OCI-LY1 (cell line): ENCODE results near the gene SMIM30.

Experiments used
- EZH2 ChIP-seq: fragments of 200-600 bp; sonication (generic), shearing (Covaris generic); IDR thresholded peaks from 2 replicates; pipeline ENCODE4 v1.8.0; 2017; ENCODE audit warnings: borderline replicate concordance, mixed run types, mild to moderate bottlenecking, antibody characterized with exemption, low read length, moderate library complexity, mixed read lengths
- TF ChIP-seq, protein P1 (sequence below): fragments of 200-600 bp; sonication (generic), shearing (Covaris generic); IDR thresholded peaks from 2 replicates; pipeline ENCODE4 v1.5.1; 2017; ENCODE audit warnings: mild to moderate bottlenecking, antibody characterized with exemption, low read length, moderate library complexity, mixed read lengths

DNA sequence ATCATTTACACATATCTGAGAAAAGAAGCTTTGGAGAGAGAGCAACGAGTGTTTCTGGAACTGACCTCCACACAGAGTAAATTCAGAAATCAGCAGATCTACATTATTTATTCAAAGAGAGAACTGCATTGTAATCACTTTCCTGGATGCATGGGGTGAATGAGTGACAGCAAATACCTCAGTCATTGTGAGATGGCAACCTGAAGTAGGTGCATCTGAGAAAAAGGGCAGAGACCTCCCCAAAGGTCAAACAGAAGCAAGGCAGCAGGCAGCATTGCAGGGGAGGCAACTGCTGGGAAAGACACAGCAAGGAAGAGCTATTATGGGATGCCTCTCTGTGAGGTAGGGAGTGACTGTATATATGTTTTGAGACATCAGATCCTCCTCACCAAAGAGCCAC is 26.5 kb upstream of the SMIM30 start:
- TF ChIP-seq, protein P1, sequence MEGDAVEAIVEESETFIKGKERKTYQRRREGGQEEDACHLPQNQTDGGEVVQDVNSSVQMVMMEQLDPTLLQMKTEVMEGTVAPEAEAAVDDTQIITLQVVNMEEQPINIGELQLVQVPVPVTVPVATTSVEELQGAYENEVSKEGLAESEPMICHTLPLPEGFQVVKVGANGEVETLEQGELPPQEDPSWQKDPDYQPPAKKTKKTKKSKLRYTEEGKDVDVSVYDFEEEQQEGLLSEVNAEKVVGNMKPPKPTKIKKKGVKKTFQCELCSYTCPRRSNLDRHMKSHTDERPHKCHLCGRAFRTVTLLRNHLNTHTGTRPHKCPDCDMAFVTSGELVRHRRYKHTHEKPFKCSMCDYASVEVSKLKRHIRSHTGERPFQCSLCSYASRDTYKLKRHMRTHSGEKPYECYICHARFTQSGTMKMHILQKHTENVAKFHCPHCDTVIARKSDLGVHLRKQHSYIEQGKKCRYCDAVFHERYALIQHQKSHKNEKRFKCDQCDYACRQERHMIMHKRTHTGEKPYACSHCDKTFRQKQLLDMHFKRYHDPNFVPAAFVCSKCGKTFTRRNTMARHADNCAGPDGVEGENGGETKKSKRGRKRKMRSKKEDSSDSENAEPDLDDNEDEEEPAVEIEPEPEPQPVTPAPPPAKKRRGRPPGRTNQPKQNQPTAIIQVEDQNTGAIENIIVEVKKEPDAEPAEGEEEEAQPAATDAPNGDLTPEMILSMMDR: no peak
- no peak for TF ChIP-seq EZH2
